ENCODE data around the gene RABL3.

DNA sequence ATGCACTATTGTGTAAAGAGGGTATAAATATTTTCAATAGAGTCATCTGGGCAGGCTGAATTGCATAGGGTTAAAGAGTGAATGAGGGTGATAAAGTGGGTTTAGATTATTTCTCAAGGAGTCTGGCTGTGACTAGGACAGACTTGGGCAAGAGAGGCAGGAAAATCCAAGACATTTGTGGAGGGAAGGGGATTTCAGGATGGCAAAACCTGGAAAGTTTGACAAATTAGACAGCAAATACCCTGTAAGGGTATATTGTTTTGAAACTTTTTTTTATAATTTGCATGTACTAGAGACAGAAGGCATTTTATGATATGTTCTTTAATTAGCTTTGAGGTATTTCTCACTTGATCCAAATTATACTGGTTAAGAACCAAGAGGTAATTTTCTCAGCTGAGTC lies 77.4 kb downstream of the RABL3 start:
- TF ChIP-seq, protein P1, sequence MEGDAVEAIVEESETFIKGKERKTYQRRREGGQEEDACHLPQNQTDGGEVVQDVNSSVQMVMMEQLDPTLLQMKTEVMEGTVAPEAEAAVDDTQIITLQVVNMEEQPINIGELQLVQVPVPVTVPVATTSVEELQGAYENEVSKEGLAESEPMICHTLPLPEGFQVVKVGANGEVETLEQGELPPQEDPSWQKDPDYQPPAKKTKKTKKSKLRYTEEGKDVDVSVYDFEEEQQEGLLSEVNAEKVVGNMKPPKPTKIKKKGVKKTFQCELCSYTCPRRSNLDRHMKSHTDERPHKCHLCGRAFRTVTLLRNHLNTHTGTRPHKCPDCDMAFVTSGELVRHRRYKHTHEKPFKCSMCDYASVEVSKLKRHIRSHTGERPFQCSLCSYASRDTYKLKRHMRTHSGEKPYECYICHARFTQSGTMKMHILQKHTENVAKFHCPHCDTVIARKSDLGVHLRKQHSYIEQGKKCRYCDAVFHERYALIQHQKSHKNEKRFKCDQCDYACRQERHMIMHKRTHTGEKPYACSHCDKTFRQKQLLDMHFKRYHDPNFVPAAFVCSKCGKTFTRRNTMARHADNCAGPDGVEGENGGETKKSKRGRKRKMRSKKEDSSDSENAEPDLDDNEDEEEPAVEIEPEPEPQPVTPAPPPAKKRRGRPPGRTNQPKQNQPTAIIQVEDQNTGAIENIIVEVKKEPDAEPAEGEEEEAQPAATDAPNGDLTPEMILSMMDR (conservative IDR thresholded peaks at IDR 0.05 in 1 of 2, IDR thresholded peaks at IDR 0.05 in 1 of 2; ENCODE audit: low read depth in 1 of 2, low read length in 2 of 2): no peak
- TF ChIP-seq EZH2 (IDR thresholded peaks at IDR 0.05; ENCODE audit: low read length, missing control alignments): no peak

Measured in fibroblast of lung (primary cell).